GM04503 (cell line): ENCODE data around the gene FAM110D.

ENCODE experiments used
- DNase-seq: peaks from one replicate; pipeline ENCODE4 v3.0.0-alpha.2; 2012; ENCODE audit warnings: low read depth

FAM110D gene

DNA sequence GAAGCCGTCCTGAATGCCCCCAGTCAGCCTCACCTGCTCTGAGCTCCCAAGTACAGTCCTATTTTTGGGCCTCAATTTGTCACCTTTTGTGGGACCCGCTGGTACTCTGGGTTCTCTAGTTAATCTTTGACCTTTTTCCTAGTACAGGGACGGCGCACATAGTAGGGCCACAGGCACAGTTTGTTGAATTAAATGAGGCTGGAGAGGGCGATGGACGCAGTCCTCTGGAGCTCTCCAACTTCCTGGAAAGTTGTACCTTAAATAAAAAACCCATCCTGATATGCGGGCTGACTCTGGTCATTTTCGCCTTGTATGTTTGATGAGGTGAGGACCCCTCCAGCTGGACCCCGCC lies 4.8 kb downstream of the FAM110D start:
- DNase-seq, result no peak

- no peak for DNase-seq
Measured at GRCh38 chr1:26164036-26164860, 5.4 kb downstream of the FAM110D start.

- DNase-seq, result no peak
Measured at GRCh38 chr1:26164861-26165842, 6.3 kb downstream of the FAM110D start.

DNA sequence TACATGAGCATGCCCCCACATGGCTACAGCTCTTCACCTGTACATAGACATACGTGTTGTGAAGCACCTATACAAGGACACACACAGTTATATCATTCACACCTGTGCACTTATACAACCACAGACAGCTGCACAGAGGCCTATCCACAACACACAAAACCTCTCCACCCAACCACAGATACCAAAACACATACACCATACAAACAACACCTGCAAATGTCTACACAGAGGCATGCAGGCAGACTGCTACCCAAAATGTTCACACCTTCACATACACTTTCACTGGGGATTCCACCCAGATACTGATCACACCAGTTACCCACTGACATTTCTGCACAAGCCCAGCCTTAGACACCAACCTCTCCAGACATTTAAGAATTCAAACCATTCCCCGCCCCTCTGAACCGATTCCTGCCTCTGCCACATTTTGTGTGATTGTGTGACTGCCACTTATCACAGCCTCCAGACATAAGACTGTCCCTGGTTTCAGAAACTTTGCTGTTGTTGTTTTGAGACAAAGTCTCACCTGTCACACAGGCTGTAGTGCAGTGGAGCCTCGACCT lies 7.9 kb downstream of the FAM110D start:
- DNase-seq, result no peak

DNA sequence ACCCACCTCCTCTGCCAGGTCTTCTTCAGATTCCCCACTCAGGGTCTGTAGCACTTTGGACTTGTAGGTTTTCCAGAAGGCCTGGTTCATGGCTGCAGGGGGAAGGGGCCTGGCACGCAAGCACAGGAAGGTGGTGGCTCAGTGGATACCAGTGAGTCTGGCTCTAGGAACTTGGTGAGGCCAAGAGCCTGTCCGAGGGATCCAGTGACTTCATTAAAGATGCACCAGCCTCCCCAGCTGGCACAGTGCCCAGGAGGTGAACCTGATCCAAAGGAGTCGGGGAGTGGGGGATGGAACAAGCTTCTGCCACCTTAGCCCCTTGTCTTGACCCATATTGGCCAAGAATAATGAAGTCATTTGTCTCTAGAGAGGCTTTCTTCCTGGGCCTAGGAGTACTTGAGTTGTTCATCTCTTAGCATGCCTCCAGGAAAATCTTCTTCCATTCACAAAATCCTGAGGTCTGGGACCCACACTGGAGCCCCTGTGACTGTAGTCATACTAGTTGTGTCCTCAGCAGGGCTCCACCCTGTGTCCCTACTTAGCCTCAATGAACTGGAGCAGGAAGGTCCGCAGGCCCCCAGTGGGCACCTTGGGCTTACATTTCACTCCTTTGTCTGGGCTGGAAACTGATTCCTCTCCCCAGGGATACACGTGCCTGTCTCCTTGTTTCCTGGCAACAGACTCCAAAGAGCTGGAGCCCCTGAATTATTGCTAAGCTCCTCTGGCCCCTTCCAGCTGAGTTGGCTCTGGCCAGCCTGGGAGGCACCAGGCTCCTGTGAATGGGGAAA lies 9.7 kb downstream of the FAM110D start, which contains the start of gene C1orf232:
TSS of gene C1orf232 (minus strand) at position 554 of the 788 bp plus-strand sequence. CDS start at position 90, 464 bp downstream.
- DNase-seq, result no peak

DNA sequence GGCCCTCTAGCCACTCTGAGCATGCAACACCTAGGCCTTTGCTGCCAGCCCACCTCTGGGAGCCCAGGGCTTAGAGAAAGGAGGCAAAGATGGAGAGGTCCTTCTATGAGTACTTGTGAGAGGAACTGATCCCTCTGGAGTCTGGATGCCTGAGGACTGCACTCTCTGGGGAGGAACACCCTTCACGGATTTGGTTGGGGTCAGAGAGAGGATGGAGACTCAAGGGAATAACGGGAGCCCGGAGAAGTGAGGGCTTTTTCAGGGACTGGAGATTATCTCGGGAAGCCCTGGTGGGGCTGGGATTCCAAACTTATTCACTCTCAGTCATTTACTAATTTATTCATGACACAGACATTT lies 10.3 kb downstream of the FAM110D start:
- DNase-seq, result no peak

DNA sequence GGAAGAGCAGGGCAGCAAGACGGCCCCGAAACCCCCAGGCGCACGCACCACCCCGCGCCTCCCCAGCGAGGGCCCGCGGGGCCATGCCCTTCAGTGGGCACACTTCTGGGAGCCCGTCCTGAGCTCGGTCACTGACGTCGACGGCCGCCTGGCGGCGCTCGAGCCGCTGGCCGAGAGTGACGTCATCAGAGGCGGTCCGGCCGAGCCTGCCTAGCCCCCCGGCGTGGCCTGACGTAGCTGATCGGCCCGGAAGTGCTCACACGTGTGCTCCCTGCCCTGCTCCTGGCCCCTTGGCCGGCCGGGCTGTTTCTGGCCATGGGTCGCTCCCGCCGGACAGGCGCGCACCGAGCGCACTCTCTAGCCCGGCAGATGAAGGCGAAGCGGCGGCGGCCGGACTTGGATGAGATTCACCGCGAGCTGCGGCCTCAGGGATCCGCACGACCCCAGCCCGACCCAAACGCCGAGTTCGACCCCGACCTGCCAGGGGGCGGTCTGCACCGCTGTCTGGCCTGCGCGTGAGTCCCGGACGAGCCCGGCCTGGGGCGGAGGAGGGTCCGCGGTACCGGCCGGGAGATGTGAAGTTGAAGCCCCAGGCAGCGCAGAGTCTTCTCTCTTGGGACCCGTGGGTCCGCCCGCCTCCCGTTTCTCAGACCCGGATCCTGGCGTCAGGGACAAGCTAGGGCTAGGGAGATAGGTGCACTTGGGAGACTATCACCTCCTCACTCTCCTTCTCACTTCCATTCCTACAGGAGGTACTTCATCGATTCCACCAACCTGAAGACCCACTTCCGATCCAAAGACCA lies 11.0 kb downstream of the FAM110D start, which contains the start of gene ZNF593:
TSS of gene ZNF593 (plus strand) at position 240 of the 803 bp plus-strand sequence. CDS start at position 316, 76 bp downstream.
- peak; percentile 39 for DNase-seq

- DNase-seq, result no peak
Measured at GRCh38 chr1:26170472-26170821, 11.6 kb downstream of the FAM110D start.

DNA sequence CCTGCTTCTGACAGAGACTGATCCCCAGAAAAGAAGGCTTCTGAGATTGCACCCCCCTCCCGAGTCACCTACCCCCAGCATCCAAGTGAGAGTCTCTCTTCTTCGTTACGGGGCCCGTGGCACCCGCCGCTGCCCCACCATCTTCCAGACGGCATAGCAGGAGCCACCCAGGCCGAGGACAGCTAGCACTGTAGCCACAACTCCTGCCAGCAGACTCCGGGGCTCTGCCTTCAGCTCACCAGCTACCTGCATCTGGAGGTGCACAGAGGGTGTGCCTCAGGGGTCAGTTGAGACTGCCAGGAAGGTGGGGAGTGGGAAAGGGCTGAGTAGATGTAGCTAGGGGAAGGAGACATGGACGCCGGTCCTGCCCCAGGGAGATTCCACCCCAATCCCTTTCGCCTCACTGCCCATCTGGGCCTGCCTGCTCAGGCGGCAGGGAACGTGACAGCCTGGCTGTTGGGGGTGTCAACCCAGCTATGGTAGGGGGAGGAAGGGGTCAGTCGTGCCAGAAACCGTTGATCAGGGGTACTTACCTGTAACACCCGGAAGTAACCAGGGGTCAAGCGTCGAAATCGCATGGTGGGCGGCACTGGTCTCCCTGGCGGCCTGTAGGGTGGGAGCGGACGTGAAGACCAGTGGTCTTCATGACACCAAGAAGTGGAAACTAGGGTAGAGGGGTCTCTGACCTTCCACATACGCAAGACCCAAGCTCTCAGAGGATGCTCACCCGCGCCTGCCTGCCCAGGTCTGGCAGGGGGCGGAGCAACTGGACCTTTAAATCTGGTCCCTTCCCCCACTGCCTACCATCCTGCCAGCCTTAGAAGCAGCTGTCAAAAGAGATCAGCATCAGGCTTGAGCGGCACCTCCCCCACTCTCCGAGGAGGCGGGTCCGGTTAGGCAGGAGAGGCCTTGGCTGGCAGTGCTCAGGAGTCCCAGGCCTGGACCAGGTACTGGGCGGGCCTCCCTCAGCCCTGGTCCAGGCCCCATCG lies 12.5 kb downstream of the FAM110D start, which contains the start of gene ZNF593OS:
TSS of gene ZNF593OS (minus strand) at position 749 of the 989 bp plus-strand sequence. CDS start at position 578, 171 bp downstream.
- DNase-seq, result no peak

DNA sequence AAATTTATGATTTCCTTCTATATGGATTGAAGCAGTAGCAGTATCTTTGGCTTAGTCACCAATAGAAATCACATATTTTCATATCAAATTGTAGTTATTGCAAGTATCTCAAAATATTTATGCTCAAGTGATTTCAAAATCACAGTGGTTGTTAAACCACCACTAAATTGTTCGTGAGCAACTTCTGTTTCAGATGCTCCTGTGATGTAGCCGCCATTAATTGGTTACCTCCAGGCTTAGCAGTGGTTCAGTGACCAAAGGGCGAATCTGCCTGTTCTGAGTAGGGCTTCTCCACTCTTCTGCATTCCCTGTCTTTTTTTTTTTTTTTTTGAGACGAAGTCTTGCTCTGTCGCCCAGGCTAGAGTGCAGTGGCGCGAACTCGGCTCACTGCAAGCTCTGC lies 16.5 kb downstream of the FAM110D start:
- no peak for DNase-seq

DNA sequence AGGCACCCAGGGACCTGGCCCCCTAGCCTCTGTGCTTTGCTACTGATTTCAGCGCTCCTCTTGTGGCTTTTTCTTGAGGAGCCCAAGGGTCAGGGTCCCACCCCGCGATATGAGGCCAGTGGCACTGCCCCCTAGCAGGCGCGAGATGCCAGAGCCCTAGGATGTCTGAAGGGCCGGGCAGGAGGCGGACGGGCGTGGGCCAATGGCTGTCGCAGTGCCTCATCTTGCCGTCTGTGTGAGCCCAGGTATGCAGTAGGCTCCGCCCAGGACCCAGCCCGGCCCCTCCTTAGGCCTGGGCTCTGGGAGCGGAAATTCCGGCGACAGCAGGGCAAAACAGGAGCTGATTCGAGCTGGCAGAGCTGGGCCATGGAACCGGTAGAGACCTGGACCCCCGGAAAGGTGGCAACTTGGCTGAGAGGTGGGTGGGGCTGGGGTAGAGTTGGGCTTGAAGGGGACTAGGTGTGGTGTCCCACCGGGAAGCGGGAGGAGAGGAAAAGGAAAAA lies 18.4 kb downstream of the FAM110D start, which contains the start of gene CNKSR1:
TSS of gene CNKSR1 (plus strand) at position 310 of the 503 bp plus-strand sequence. CDS start at position 367, 57 bp downstream.
- DNase-seq, result no peak

DNA sequence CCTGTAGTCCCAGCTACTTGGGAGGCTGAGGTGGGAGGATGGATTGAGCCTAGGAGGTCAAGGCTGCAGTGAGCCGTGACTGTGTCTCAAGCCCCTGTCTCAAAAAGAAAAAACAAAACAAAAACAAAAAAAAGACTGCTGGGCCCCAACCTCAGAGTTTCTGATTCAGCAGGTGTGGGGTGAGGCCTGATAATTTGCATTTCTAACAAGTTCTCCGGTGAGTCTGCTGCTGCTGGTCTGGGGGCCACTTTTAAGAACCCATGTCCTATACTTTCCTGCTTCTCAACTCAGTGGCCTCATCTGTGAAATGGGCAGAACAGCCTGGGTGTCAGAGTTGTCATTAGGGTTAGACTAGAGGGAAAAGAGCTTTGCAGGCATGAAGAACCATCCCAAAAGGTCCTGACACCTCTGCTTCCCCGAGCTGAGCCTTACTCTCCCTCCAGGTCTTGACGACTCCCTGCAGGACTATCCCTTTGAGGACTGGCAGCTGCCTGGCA lies 21.2 kb downstream of the FAM110D start:
- DNase-seq, result no peak

- DNase-seq, result no peak
Measured at GRCh38 chr1:26181586-26182382, 22.9 kb downstream of the FAM110D start.

- no peak for DNase-seq
Measured at GRCh38 chr1:26182383-26182696, 23.5 kb downstream of the FAM110D start.

- DNase-seq, result no peak
Measured at GRCh38 chr1:26184086-26184485, 25.2 kb downstream of the FAM110D start.

DNA sequence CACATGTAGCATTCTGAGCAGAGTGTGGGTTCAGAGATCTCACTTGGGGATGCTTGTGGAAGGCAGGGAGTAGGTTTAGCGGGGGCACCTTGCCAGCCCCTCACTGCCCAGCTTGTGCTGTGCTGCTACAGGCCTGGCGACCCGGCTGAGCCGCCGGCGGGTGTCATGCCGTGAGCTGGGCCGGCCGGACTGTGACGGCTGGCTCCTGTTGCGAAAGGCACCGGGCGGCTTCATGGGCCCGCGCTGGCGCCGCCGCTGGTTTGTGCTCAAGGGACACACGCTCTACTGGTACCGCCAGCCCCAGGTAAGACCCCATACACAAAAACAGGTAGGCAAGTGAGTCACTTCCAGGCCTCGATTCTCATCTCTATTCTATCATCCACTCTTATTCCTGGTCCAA lies 26.0 kb downstream of the FAM110D start:
- no peak for DNase-seq

DNA sequence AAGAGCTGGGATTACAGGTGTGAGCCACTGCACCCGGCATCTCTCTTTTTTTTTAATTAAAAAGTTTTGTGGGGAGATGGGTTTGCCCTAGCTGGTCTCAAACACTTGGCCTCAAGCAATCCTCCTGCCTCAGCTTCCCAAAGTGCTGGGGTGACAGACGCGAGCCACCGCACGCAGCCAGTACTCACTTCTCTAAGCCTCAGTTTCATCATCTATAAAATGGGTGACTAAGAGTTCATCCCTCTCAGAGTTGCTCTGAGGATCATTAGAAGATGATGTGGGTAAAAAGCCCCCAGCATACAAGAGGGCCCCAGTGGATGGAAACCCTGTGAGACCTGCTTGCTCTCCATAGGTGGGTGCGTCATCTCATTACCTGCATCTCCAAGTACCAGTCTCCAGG lies 29.0 kb downstream of the FAM110D start:
- no peak for DNase-seq

GRCh38 chr1:26188477-26188876 lies 29.6 kb downstream of the FAM110D start:
- no peak for DNase-seq
